ENCODE measurements around the gene SHISAL2A. TPM values are rescaled to one million over a fixed set of nuclear protein-coding genes. Genes with fewer than 3 reads are reported as not detected.

The SHISAL2A gene
- polyA plus RNA-seq, 1 of the 3 experiments (the other 2 are of a cell fraction) = 0.07 TPM

DNA sequence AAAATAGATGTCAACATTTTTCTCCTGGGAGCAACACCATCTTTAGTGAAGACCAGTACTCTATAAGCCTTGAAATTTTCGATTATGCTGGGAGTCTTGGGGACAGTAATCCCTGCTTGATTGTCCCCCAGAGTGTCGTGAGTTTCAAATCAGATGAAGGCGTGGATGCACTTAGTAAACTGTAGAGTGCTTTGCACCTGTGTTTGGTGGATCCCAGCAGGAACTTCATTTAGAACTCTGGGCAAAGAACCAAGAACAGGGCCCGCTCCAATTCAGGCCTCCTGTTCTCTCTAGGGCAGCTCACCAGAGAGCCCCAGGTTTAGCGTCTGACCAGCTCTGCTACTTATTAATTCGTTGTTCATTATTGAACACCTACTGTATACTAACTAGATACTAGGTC, 29.3 kb upstream of the SHISAL2A start:
- H3K36me3 ChIP-seq (replicated peaks in 1 of 2; ENCODE audit: control insufficient read depth in 1 of 2, insufficient read depth in 2 of 2, low read length in 1 of 2) = no peaks in the 10 kb centered on the region
- ChIA-PET POLR2A (no interaction called here), CTCF (interaction anchor here (1.1 kb wide), 1 partner anchor 82 kb away, joined by 3 read pairs; no protein-coding TSS in a partner anchor)
- H3K27me3 ChIP-seq (ENCODE audit: insufficient read depth) = no peaks in the 10 kb centered on the region
- H4K20me1 ChIP-seq (ENCODE audit: insufficient read depth) = no peaks in the 10 kb centered on the region
- no peak overlapping the region for H3K4me2 ChIP-seq
- H2AFZ ChIP-seq (ENCODE audit: low read depth) = no peak overlapping the region
- peaks cover 0 to 23% of the 10 kb centered on the region in 2 experiments; a peak in 2 of 4 replicates for H3K4me1 ChIP-seq (ENCODE audit: control insufficient read depth in 1 of 2, insufficient read depth in 2 of 2, low read depth in 1 of 2, low read length in 1 of 2)
- no peaks in the 10 kb centered on the region for H3K9me2 ChIP-seq
- no peaks in the 10 kb centered on the region for H3K9me3 ChIP-seq
- no peaks in the 10 kb centered on the region for H3F3A ChIP-seq (replicated peaks; ENCODE audit: insufficient read depth)
- H3K27ac ChIP-seq (ENCODE audit: low read depth in 2 of 2, low read length in 1 of 2) = no peak overlapping the region
- 85% methylated on average over 6 of the region's 6 CpGs for WGBS (ENCODE audit: low lambda C conversion rate)
- H3K9ac ChIP-seq = no peak overlapping the region
- no peak for TF ChIP-seq NFIC (IDR thresholded peaks at IDR 0.05; ENCODE audit: borderline replicate concordance)
- no peak overlapping the region for H3K4me3 ChIP-seq (ENCODE audit: low read depth in 2 of 2, low read length in 1 of 2)
- H3K79me2 ChIP-seq (ENCODE audit: insufficient read depth) = no peaks in the 10 kb centered on the region
- DNase-seq = no peak

GRCh38 chr1:52604063-52604770, 28.8 kb upstream of the SHISAL2A start:
- no peaks in the 10 kb centered on the region for H3K27me3 ChIP-seq (ENCODE audit: insufficient read depth)
- no peak for DNase-seq
- POLR2A ChIA-PET = interaction anchor here (0.7 kb wide), 1 partner anchor 541 kb away, joined by 5 read pairs; no protein-coding TSS in a partner anchor
- H3K9ac ChIP-seq = no peak overlapping the region
- H3F3A ChIP-seq (replicated peaks; ENCODE audit: insufficient read depth) = no peaks in the 10 kb centered on the region
- WGBS (ENCODE audit: low lambda C conversion rate) = 76% methylated on average over 3 of the region's 3 CpGs
- H2AFZ ChIP-seq (ENCODE audit: low read depth) = no peak overlapping the region
- H3K9me2 ChIP-seq = no peaks in the 10 kb centered on the region
- no peaks in the 10 kb centered on the region for H3K36me3 ChIP-seq (replicated peaks in 1 of 2; ENCODE audit: control insufficient read depth in 1 of 2, insufficient read depth in 2 of 2, low read length in 1 of 2)
- no peaks in the 10 kb centered on the region for H3K79me2 ChIP-seq (ENCODE audit: insufficient read depth)
- CTCF ChIA-PET = interaction anchor here (1.0 to 1.2 kb wide), 3 partner anchors 8 to 82 kb away, joined by 3 to 4 read pairs (median 3); no protein-coding TSS in a partner anchor
- H3K4me3 ChIP-seq (ENCODE audit: low read depth in 2 of 2, low read length in 1 of 2) = no peak overlapping the region
- H3K4me1 ChIP-seq (ENCODE audit: control insufficient read depth in 1 of 2, insufficient read depth in 2 of 2, low read depth in 1 of 2, low read length in 1 of 2) = peaks cover 0 to 23% of the 10 kb centered on the region in 2 experiments; a peak in 2 of 4 replicates
- no peak overlapping the region for H3K27ac ChIP-seq (ENCODE audit: low read depth in 2 of 2, low read length in 1 of 2)
- TF ChIP-seq PBX3 (IDR thresholded peaks at IDR 0.05) = no peak
- TF ChIP-seq, protein P1, sequence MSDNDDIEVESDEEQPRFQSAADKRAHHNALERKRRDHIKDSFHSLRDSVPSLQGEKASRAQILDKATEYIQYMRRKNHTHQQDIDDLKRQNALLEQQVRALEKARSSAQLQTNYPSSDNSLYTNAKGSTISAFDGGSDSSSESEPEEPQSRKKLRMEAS (IDR thresholded peaks at IDR 0.05; ENCODE audit: low read depth) = no peak
- TF ChIP-seq FOXJ3 (CRISPR knock-in tag; IDR thresholded peaks at IDR 0.05) = no peak
- no peak for TF ChIP-seq SIN3A (IDR thresholded peaks at IDR 0.05; ENCODE audit: borderline replicate concordance, low read depth, low read length)
- TF ChIP-seq TAF1 (IDR thresholded peaks at IDR 0.05; ENCODE audit: borderline replicate concordance, low read depth, low read length) = no peak
- no peak for TF ChIP-seq POLR2AphosphoS5 (IDR thresholded peaks at IDR 0.05; ENCODE audit: low read depth, low read length)
- no peak for TF ChIP-seq NRF1 (IDR thresholded peaks at IDR 0.05; ENCODE audit: low read depth, low read length)
- TF ChIP-seq MEF2A (IDR thresholded peaks at IDR 0.05; ENCODE audit: borderline replicate concordance, low read depth) = no peak
- no peak for TF ChIP-seq EZH2phosphoT487 (IDR thresholded peaks at IDR 0.05; ENCODE audit: borderline replicate concordance, low read depth)
- no peak for TF ChIP-seq RAD21 (IDR thresholded peaks at IDR 0.05; ENCODE audit: low read length)
- TF ChIP-seq RCOR1 (IDR thresholded peaks at IDR 0.05; ENCODE audit: low read length) = no peak
- no peak for TF ChIP-seq NFIC (IDR thresholded peaks at IDR 0.05; ENCODE audit: borderline replicate concordance)
- no peak for TF ChIP-seq EP300 (IDR thresholded peaks at IDR 0.05; ENCODE audit: borderline replicate concordance in 1 of 2, low read depth in 1 of 2, low read length in 1 of 2)
- no peak for TF ChIP-seq YY1 (IDR thresholded peaks at IDR 0.05; ENCODE audit: low read depth)
- no peak for TF ChIP-seq TCF12 (IDR thresholded peaks at IDR 0.05)
- no peak for TF ChIP-seq GABPA (IDR thresholded peaks at IDR 0.05; ENCODE audit: low read depth)
- no peak for TF ChIP-seq MXI1 (IDR thresholded peaks at IDR 0.05; ENCODE audit: low read depth, low read length)
- TF ChIP-seq TEAD4 (IDR thresholded peaks at IDR 0.05; ENCODE audit: borderline replicate concordance, insufficient read depth) = no peak
- TF ChIP-seq GATA2 (CRISPR knock-in tag; IDR thresholded peaks at IDR 0.05) = no peak
- TF ChIP-seq FOSL2 (IDR thresholded peaks at IDR 0.05; ENCODE audit: borderline replicate concordance, low read depth) = no peak
- no peaks in the 10 kb centered on the region for H4K20me1 ChIP-seq (ENCODE audit: insufficient read depth)
- no peak overlapping the region for H3K4me2 ChIP-seq
- no peaks in the 10 kb centered on the region for H3K9me3 ChIP-seq

Data from SK-N-SH (cell line).